ENCODE results near the gene SNX1. TPM values are rescaled to one million over a fixed set of nuclear protein-coding genes. Genes with fewer than 3 reads are reported as not detected.

The SNX1 gene
- total and polyA plus RNA-seq, 2 experiments from 2014 or later: 40.5 to 102 TPM

GRCh38 chr15:64110950-64111678, 15.3 kb downstream of the SNX1 start:
- WGBS, 2 experiments (ENCODE audit: low coverage in 1 of 2, low lambda C conversion rate in 2 of 2, missing lambda C conversion rate in 2 of 2): 88 to 92% methylated on average over 3 of the region's 3 CpGs
- no peak overlapping the region for H3K4me3 ChIP-seq
- no peaks in the 10 kb centered on the region for H3K9me2 ChIP-seq (ENCODE audit: insufficient read depth)
- H3K4me2 ChIP-seq (ENCODE audit: unreplicated experiment): no peak overlapping the region
- H3F3A ChIP-seq (ENCODE audit: insufficient read depth): peaks cover 20% of the 10 kb centered on the region; the same call in 1 of the 2 replicates
- no peak for TF ChIP-seq EZH2 (IDR thresholded peaks at IDR 0.05; ENCODE audit: insufficient read depth, poor library complexity, severe bottlenecking)
- no peak for TF ChIP-seq EZH2phosphoT487 (IDR thresholded peaks at IDR 0.05; ENCODE audit: insufficient read depth, low read depth)
- H2AFZ ChIP-seq: no peak overlapping the region
- in situ Hi-C loops (cut with MboI): no loop called here
- no peak for DNase-seq
- peaks cover 2% of the 10 kb centered on the region; the same call in 1 of the 2 replicates for H4K20me1 ChIP-seq (ENCODE audit: insufficient read depth)
- peaks cover 94% of the 10 kb centered on the region for H3K79me2 ChIP-seq (ENCODE audit: insufficient read depth)
- H3K27me3 ChIP-seq (replicated peaks; ENCODE audit: insufficient read depth): no peaks in the 10 kb centered on the region
- H3K9ac ChIP-seq: no peak overlapping the region
- H3K36me3 ChIP-seq (ENCODE audit: low read depth): peaks cover 12% of the 10 kb centered on the region
- H3K4me1 ChIP-seq (ENCODE audit: insufficient read depth): peaks cover 22% of the 10 kb centered on the region
- no peaks in the 10 kb centered on the region for H3K9me3 ChIP-seq (ENCODE audit: low read depth)
- H3K27ac ChIP-seq: peak overlapping the region; percentile 89

- H3K9me2 ChIP-seq (ENCODE audit: insufficient read depth): no peaks in the 10 kb centered on the region
- no peak overlapping the region for H3K4me2 ChIP-seq (ENCODE audit: unreplicated experiment)
- peaks cover 20% of the 10 kb centered on the region; the same call in 1 of the 2 replicates for H3F3A ChIP-seq (ENCODE audit: insufficient read depth)
- WGBS, 2 experiments (ENCODE audit: low coverage in 1 of 2, low lambda C conversion rate in 2 of 2, missing lambda C conversion rate in 2 of 2): 68 to 80% methylated on average over 3 of the region's 3 CpGs
- H3K27me3 ChIP-seq (replicated peaks; ENCODE audit: insufficient read depth): no peaks in the 10 kb centered on the region
- peaks cover 22% of the 10 kb centered on the region for H3K4me1 ChIP-seq (ENCODE audit: insufficient read depth)
- no peak overlapping the region for H3K9ac ChIP-seq
- no peak overlapping the region for H2AFZ ChIP-seq
- no peak for TF ChIP-seq EZH2phosphoT487 (IDR thresholded peaks at IDR 0.05; ENCODE audit: insufficient read depth, low read depth)
- no peak for TF ChIP-seq EZH2 (IDR thresholded peaks at IDR 0.05; ENCODE audit: insufficient read depth, poor library complexity, severe bottlenecking)
- DNase-seq: no peak
- H3K79me2 ChIP-seq (ENCODE audit: insufficient read depth): peaks cover 91% of the 10 kb centered on the region
- peaks cover 15% of the 10 kb centered on the region for H3K36me3 ChIP-seq (ENCODE audit: low read depth)
- H3K9me3 ChIP-seq (ENCODE audit: low read depth): no peaks in the 10 kb centered on the region
- no peaks in the 10 kb centered on the region; the same call in 1 of the 2 replicates for H4K20me1 ChIP-seq (ENCODE audit: insufficient read depth)
- peak overlapping the region; percentile 89 for H3K27ac ChIP-seq
- in situ Hi-C loops (cut with MboI): no loop called here
- no peak overlapping the region for H3K4me3 ChIP-seq
Observed at GRCh38 chr15:64111679-64112050, 15.9 kb downstream of the SNX1 start.

DNA sequence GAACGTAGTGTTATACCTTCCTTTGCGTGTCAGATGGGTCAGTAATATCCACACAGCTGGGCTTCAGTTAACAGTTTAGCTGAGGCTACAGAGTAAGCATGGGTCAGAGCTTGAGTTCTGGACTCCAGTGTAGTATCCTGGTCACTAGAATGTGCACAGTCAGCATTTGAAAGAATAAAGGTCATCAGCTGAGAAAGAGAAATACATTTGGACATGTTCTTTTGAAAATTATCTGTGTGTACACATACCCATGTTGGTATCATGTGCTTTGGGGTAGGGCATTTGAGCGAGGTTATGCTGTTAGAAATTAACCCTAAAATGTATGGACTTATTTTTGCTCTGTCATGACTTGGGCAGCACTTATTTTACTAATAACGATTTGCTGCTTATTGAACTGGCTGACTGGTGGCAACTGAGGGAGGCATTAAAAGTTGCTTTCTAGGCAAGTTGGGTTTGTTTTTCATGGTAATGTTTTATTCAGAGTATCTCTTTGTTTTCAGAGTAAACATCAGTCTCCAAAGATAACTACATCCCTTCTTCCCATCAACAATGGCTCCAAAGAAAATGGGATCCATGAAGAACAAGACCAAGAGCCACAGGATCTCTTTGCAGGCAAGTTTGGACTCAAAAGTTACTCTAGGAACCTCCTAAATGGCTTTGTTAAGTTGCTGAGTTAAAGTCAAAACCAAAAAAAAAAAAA, 16.4 kb downstream of the SNX1 start:
- TF ChIP-seq EZH2phosphoT487 (IDR thresholded peaks at IDR 0.05; ENCODE audit: insufficient read depth, low read depth) (no peak), EZH2 (IDR thresholded peaks at IDR 0.05; ENCODE audit: insufficient read depth, poor library complexity, severe bottlenecking) (no peak)
- Histone ChIP-seq H3K36me3 (ENCODE audit: low read depth) (peaks cover 15% of the 10 kb centered on the region), H4K20me1 (ENCODE audit: insufficient read depth) (no peaks in the 10 kb centered on the region), H3K9me3 (ENCODE audit: low read depth) (no peaks in the 10 kb centered on the region), H3K4me2 (ENCODE audit: unreplicated experiment) (peak overlapping the region; percentile 10), H3K9ac (peak overlapping the region; percentile 50), H3K9me2 (ENCODE audit: insufficient read depth) (no peaks in the 10 kb centered on the region), H2AFZ (no peak overlapping the region), H3K27me3 (replicated peaks; ENCODE audit: insufficient read depth) (no peaks in the 10 kb centered on the region), H3K27ac (peak overlapping the region; percentile 89), H3K4me3 (no peak overlapping the region), H3F3A (ENCODE audit: insufficient read depth) (peaks cover 20% of the 10 kb centered on the region; the same call in 1 of the 2 replicates), H3K4me1 (ENCODE audit: insufficient read depth) (peaks cover 22% of the 10 kb centered on the region), H3K79me2 (ENCODE audit: insufficient read depth) (peaks cover 91% of the 10 kb centered on the region)
- peak; percentile 15 for DNase-seq
- in situ Hi-C loops (cut with MboI): no loop called here
- WGBS, 2 experiments (ENCODE audit: low coverage in 1 of 2, low lambda C conversion rate in 2 of 2, missing lambda C conversion rate in 2 of 2): 77 to 80% methylated on average over 4 of the region's 4 CpGs

DNA sequence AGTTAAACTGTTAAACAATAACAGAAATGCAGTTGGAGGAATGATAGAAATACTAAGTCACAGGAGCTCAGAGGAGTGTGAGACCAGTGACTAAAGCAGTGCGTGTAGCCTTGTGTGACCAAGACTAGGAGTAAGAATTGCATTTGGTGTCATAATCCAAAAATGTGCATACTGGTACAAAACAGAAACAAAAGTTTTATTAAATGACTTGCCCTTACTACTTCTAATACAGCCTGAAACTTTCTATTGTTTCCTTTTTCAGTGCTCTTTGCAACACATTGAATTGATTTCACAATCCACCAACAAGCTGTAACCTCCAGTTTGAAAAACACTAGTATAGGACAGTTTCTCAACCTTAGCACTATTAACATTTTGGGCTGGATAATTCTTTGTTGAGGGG, 17.1 kb downstream of the SNX1 start:
- H3K79me2 ChIP-seq (ENCODE audit: insufficient read depth): peaks cover 85% of the 10 kb centered on the region

More for the DNA sequence above, 17.1 kb downstream of the SNX1 start:
- H4K20me1 ChIP-seq (ENCODE audit: insufficient read depth): no peaks in the 10 kb centered on the region
- H3K4me2 ChIP-seq (ENCODE audit: unreplicated experiment): peak overlapping the region; percentile 10
- no peak overlapping the region for H3K4me3 ChIP-seq
- H3K27me3 ChIP-seq (replicated peaks; ENCODE audit: insufficient read depth): no peaks in the 10 kb centered on the region
- H3K9me2 ChIP-seq (ENCODE audit: insufficient read depth): no peaks in the 10 kb centered on the region
- in situ Hi-C loops (cut with MboI): no loop called here
- DNase-seq: peak; percentile 88
- H3K27ac ChIP-seq: peak overlapping the region; percentile 89
- H3K4me1 ChIP-seq (ENCODE audit: insufficient read depth): peaks cover 22% of the 10 kb centered on the region
- H3F3A ChIP-seq (ENCODE audit: insufficient read depth): peaks cover 20% of the 10 kb centered on the region; the same call in 1 of the 2 replicates
- H2AFZ ChIP-seq: no peak overlapping the region
- peak overlapping the region; percentile 54 for H3K9ac ChIP-seq
- H3K9me3 ChIP-seq (ENCODE audit: low read depth): no peaks in the 10 kb centered on the region
- TF ChIP-seq EZH2 (IDR thresholded peaks at IDR 0.05; ENCODE audit: insufficient read depth, poor library complexity, severe bottlenecking) (no peak), EZH2phosphoT487 (IDR thresholded peaks at IDR 0.05; ENCODE audit: insufficient read depth, low read depth) (no peak)
- H3K36me3 ChIP-seq (ENCODE audit: low read depth): peaks cover 15% of the 10 kb centered on the region
- 47 to 63% methylated on average over 1 of the region's 1 CpG for WGBS, 2 experiments (ENCODE audit: low coverage in 1 of 2, low lambda C conversion rate in 2 of 2, missing lambda C conversion rate in 2 of 2)
